ENCODE data around the gene DDX42.

DDX42 gene

GRCh38 chr17:63774141-63774968, at the start of gene DDX42:
TSS of gene DDX42 (plus strand) at chr17:63774170. CDS start at chr17:63787050, 12,880 bp downstream.
- Histone ChIP-seq H2AFZ (ENCODE audit: low read length) (peak within 1 kb of the TSS; percentile 90), H3K9me2 (replicated peaks; ENCODE audit: insufficient read depth, low read length) (no peaks in the 10 kb centered on the region), H3F3A (ENCODE audit: insufficient read depth, low read length) (peaks cover 14% of the 10 kb centered on the region), H3K9ac (ENCODE audit: low read length) (peak within 1 kb of the TSS; percentile 87), H4K20me1 (ENCODE audit: insufficient read depth, low read length) (peaks cover 4% of the 10 kb centered on the region), H3K27ac (ENCODE audit: low read length) (peak within 1 kb of the TSS; percentile 93), H3K4me2 (ENCODE audit: low read depth, low read length) (peak within 1 kb of the TSS; percentile 63), H3K4me3 (ENCODE audit: low read length) (peak within 1 kb of the TSS; percentile 93), H3K4me1 (ENCODE audit: low read length) (peaks cover 12% of the 10 kb centered on the region; the same call in 1 of the 2 replicates), H3K9me3 (replicated peaks; ENCODE audit: insufficient read depth, low read length) (no peaks in the 10 kb centered on the region), H3K36me3 (replicated peaks; ENCODE audit: insufficient read depth, low read length) (peaks cover 3% of the 10 kb centered on the region; the same call in 1 of the 2 replicates), H3K27me3 (replicated peaks; ENCODE audit: insufficient read depth, low read length) (no peaks in the 10 kb centered on the region), H3K79me2 (ENCODE audit: low read length) (peaks cover 92% of the 10 kb centered on the region)
- no peak for DNase-seq
- peak; percentile 8; the same call in 1 of the 2 replicates for TF ChIP-seq CTCF (IDR thresholded peaks at IDR 0.05; ENCODE audit: low read length)
- no peak for TF ChIP-seq EZH2phosphoT487 (IDR thresholded peaks at IDR 0.05; ENCODE audit: low read length)

GRCh38 chr17:63735691-63736090, 38.3 kb upstream of the DDX42 start:
- Histone ChIP-seq H3K27ac (ENCODE audit: low read length) (no peak overlapping the region), H3K4me3 (ENCODE audit: low read length) (no peak overlapping the region), H2AFZ (ENCODE audit: low read length) (no peak overlapping the region), H3K4me2 (ENCODE audit: low read depth, low read length) (no peak overlapping the region), H3F3A (ENCODE audit: insufficient read depth, low read length) (peaks cover 2% of the 10 kb centered on the region; the same call in 1 of the 2 replicates), H3K36me3 (replicated peaks; ENCODE audit: insufficient read depth, low read length) (0 out of 2 replicates have a peak, but pooled peaks cover 2% of the 10 kb centered on the region), H3K4me1 (ENCODE audit: low read length) (no peaks in the 10 kb centered on the region), H3K9me3 (replicated peaks; ENCODE audit: insufficient read depth, low read length) (no peaks in the 10 kb centered on the region), H3K79me2 (ENCODE audit: low read length) (peaks cover 9% of the 10 kb centered on the region), H3K9me2 (replicated peaks; ENCODE audit: insufficient read depth, low read length) (no peaks in the 10 kb centered on the region), H4K20me1 (ENCODE audit: insufficient read depth, low read length) (no peaks in the 10 kb centered on the region), H3K9ac (ENCODE audit: low read length) (no peak overlapping the region), H3K27me3 (replicated peaks; ENCODE audit: insufficient read depth, low read length) (no peaks in the 10 kb centered on the region)
- DNase-seq, result no peak
- TF ChIP-seq CTCF (IDR thresholded peaks at IDR 0.05; ENCODE audit: low read length), result no peak
- TF ChIP-seq EZH2 (optimal IDR thresholded peaks at IDR 0.05; ENCODE audit: low read depth, low read length), result no peak
- TF ChIP-seq EZH2phosphoT487 (IDR thresholded peaks at IDR 0.05; ENCODE audit: low read length), result no peak

- 0 out of 2 replicates have a peak, but pooled peaks cover 2% of the 10 kb centered on the region for H3K36me3 ChIP-seq (replicated peaks; ENCODE audit: insufficient read depth, low read length)
- H2AFZ ChIP-seq (ENCODE audit: low read length), result peak overlapping the region; percentile 89
- peak overlapping the region; percentile 96 for H3K4me3 ChIP-seq (ENCODE audit: low read length)
- TF ChIP-seq CTCF (IDR thresholded peaks at IDR 0.05; ENCODE audit: low read length), result no peak
- TF ChIP-seq EZH2phosphoT487 (IDR thresholded peaks at IDR 0.05; ENCODE audit: low read length), result no peak
- TF ChIP-seq EZH2 (optimal IDR thresholded peaks at IDR 0.05; ENCODE audit: low read depth, low read length), result no peak
- H3K27me3 ChIP-seq (replicated peaks; ENCODE audit: insufficient read depth, low read length), result no peaks in the 10 kb centered on the region
- H3K9me2 ChIP-seq (replicated peaks; ENCODE audit: insufficient read depth, low read length), result no peaks in the 10 kb centered on the region
- no peaks in the 10 kb centered on the region for H4K20me1 ChIP-seq (ENCODE audit: insufficient read depth, low read length)
- peak overlapping the region; percentile 95 for H3K4me2 ChIP-seq (ENCODE audit: low read depth, low read length)
- H3F3A ChIP-seq (ENCODE audit: insufficient read depth, low read length), result peaks cover 22% of the 10 kb centered on the region
- DNase-seq, result peak; percentile 19
- peak overlapping the region; percentile 95 for H3K9ac ChIP-seq (ENCODE audit: low read length)
- no peaks in the 10 kb centered on the region for H3K9me3 ChIP-seq (replicated peaks; ENCODE audit: insufficient read depth, low read length)
- H3K27ac ChIP-seq (ENCODE audit: low read length), result peak overlapping the region; percentile 91; the same call in 1 of the 2 replicates
- H3K79me2 ChIP-seq (ENCODE audit: low read length), result peaks cover 17% of the 10 kb centered on the region
- no peaks in the 10 kb centered on the region for H3K4me1 ChIP-seq (ENCODE audit: low read length)
These were observed 33.4 kb upstream of the DDX42 start for GRCh38 chr17:63740464-63741142.

Data from MM.1S (cell line).